PC-3 (cell line): ENCODE data around the gene RNF38.

ENCODE experiments used
- CTCF ChIP-seq: fragments of 300-600 bp; sonication (generic); conservative IDR thresholded peaks from 2 replicates; pipeline ENCODE4 v1.5.1; 2017; ENCODE audit warnings: antibody characterized with exemption, low read depth, mild to moderate bottlenecking, low read length
- EZH2phosphoT487 ChIP-seq: fragments of 300-600 bp; sonication (generic); IDR thresholded peaks from 2 replicates; pipeline ENCODE4 v1.6.1; 2018; ENCODE audit warnings: mild to moderate bottlenecking, antibody characterized with exemption, low read length, borderline replicate concordance

GRCh38 chr9:36319183-36319582 is 80.9 kb downstream of the RNF38 start:
- no peak for TF ChIP-seq CTCF
- no peak for TF ChIP-seq EZH2phosphoT487
